HG03045 (cell line): ENCODE results near the gene ZNF423.

Experiments
- ATAC-seq: cut with Tn5 transposase; IDR thresholded peaks from one replicate; pipeline ENCODE4 v1.9.1; 2021; ENCODE audit warnings: mild to moderate bottlenecking, moderate library complexity; ENCODE audit not compliant: unreplicated experiment

The ZNF423 gene

DNA sequence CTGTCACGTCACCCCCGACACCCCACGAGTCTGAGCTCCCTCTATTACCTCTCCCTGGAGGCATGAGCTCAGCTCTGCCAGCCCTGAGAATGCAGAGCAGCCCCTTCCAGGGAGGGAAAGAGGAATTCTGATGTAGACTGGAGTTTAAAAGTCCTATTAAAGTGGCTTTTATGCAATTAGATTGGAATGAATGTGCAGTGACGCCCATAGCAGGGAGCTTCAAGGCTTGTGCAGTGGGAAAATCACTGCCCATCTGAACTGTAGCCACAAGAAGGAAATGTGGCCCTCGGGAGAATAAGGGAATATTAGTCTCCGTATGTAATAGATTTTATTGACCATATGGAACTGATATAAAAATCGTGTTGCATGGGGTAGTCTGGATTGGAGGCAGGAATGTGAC, 66.9 kb downstream of the ZNF423 start:
- ATAC-seq: no peak

DNA sequence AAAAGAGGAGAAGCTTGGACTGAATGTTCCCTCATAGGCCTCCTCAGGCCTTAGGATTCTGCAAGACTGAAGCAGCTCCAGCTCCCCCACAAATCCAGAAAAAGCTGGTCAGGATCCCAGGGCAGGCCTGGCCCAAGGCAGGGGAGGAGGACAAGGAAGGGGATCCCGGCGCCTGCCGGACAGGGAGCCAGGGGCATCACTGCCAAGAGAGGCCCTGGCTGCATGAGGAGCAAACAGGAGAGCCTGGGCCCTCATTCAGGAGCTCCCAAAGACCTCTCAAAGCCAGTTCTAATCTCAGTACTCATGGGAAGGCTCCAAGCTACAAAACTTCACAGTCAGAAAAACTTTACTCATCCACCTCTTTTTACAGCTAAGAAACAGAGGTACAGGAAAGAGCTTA, 67.3 kb downstream of the ZNF423 start:
- ATAC-seq: no peak

DNA sequence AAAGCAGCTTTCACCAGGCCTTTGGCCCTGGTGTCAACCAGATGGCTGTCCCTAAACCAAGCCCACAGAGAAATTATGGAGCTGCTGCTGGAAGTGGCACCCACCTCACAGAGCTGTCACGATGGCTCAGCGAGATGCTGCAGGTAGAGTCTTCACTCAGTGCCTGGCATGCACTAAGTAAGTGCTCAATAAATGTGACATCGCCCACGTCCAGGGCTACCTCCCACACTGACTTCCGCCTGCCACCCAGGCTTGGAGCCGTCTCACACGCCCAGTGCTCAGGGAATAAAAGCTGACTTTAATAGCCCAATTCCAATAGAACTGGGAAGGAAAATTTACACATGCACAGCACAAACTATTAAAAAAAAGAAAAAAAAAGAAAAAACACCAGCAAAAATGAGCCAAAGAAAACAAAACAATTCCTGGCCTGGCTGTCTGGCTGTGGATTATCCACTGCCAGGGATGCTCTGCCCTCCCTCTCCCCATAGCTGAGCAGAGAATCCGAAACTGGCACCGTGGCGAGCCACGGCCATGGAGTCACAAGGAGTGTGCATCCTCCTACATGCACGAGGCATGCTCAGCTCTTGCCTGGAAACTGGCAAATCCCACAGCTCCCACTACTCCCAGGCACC, 68.9 kb downstream of the ZNF423 start:
- ATAC-seq: no peak

DNA sequence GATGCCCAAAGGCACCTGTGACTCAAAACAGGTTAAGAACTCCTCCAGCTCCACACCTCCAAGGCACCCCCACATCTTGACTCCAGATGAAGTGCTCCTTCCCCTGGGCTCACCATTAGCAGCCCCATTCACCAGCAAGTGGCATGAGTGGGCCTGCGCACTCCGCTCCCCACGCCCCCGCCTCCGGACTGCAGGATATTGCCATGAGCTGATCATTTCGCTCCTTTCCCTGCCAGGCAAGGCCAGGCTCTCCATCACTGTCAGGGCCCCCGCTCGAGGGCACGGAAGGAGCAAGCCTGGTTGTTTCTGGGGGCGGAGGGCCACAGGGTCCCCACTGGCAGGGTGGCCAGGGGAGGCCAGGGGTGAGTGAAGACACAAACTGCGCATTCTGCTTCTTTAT, 69.9 kb downstream of the ZNF423 start:
- ATAC-seq: no peak

DNA sequence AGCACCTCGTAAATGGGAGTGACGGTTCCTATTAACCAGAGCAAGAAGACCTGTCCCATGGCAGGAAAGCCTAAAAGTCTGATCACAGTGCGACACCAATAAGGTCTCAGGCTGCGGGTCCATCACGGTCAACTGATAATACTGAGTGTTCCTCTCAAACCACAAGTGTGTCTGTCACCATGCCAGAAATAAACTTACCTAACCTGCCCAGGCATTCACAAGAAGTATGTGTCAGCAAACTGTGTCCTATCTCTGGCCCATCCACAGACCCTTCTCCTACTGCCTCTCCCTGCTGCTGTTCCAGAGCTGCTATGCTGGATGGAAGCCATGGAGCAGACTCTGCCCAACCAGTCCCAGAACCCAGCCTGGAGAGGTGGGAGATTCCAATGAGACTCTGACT, 73.5 kb downstream of the ZNF423 start:
- ATAC-seq: no peak

- ATAC-seq: no peak
These were observed 74.5 kb downstream of the ZNF423 start for GRCh38 chr16:49781401-49781800.

- no peak for ATAC-seq
These were observed 75.5 kb downstream of the ZNF423 start for GRCh38 chr16:49780433-49780832.

DNA sequence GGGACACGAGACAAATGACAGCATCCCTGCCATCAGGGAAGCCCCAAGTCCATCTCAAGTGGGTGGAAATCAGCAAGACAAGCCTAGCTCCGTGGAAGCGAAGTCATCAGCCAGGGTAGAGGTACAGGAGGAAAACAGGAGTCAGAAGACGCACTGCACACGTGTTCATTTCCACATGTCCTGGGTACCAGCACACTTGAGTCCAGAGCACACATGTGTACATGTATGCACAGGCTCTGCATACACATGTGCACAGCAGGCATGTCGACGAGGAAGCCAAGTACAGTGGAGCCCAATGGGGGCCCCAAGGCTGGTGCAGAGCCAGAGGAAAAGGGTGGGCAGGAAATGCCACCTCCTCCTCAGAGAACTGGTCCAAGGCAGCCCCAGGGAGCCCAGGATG, 75.9 kb downstream of the ZNF423 start:
- ATAC-seq: no peak

GRCh38 chr16:49778202-49778930, 77.5 kb downstream of the ZNF423 start:
- no peak for ATAC-seq

GRCh38 chr16:49776734-49777133, 79.2 kb downstream of the ZNF423 start:
- no peak for ATAC-seq

DNA sequence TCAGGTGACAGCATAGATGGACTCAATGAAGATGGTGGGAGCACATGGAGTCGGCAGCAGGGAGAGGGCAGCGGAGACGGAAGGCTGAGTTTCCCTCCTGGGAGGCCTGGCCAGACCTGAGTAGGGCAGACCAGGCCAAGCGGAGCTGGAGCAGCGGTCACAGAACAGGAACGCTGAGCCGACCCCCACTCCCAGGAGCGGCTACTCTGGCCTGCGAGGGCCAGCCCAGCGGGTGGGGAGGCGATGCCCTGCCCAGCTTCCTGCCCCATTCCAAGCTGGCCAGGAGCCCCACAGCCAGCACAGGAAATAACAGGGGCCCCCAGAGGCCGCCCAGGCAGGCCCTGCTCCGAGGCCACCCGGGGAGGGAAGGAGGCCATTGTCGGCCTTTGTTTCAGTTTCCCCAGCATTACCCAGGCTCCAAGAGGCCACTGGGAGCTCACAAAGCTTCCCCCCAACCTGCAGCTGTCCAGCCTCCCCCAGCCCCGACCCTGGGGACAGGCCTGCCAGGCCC, 79.8 kb downstream of the ZNF423 start:
- ATAC-seq: no peak

GRCh38 chr16:49775581-49775980, 80.3 kb downstream of the ZNF423 start:
- ATAC-seq: no peak

- no peak for ATAC-seq
These were observed 80.9 kb downstream of the ZNF423 start for GRCh38 chr16:49775018-49775417.

DNA sequence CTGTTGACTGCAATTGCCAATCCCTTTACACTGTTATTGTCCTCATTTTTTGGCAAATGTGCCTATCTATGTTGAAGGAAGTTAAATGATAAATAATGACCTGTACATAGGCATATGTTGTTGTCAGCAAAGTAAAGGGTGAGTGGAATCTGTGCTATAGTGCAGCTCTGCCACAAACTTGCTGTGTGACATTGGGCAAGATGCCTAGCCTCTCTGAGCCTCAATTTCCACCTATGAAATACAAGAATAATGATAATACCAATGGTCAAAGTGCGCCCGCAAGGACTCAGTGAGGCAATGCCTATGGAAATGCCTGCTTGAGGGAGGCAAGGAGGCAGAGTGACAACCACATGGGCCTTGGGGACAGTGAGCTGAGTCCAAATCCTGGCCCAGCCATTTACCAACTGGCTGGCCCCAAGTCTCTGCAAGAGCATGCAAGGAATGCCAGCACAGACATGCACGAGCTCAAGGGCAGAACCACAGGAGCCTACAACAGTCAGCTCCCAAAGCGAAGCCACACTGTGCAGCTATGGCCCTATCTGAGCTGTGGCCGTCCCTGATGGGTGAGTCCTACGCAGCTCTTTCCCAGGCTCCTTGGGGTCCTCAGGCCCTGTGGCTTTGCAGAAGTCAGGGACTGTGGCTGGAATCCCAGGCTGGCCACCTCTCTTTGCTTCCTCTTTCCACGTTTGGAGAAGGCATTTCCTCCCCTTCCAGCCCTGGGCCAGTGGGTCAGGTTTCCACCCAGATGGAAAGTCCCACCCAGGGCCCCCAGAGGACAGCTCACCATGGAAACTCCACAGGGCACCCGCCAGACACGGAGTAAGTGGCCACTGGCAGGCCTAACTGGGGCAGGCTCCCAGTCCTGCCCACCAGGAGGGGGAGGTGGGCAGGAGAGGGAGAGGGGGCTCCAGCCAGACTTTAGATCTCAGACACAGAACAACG, 82.1 kb downstream of the ZNF423 start:
- ATAC-seq: no peak

DNA sequence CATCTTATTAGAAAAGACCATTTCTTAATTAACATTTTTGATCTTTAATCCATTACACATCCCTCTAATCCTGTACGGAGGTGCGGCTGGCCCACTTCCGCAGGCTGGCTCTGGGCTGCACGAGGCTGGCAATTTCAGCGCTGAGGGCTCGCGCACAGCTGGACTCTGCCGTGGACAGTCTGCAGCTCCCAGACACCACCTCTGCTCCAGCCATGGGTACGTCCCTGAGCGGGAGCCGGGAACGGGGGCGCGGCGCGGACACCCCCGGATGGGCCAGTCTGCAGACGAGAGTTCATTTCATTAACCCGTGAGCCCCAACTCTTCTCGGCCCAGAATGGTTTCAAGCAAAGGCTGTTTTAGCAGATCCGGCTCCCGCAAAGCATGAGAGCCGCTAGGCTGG, 87.9 kb downstream of the ZNF423 start:
- ATAC-seq: no peak

DNA sequence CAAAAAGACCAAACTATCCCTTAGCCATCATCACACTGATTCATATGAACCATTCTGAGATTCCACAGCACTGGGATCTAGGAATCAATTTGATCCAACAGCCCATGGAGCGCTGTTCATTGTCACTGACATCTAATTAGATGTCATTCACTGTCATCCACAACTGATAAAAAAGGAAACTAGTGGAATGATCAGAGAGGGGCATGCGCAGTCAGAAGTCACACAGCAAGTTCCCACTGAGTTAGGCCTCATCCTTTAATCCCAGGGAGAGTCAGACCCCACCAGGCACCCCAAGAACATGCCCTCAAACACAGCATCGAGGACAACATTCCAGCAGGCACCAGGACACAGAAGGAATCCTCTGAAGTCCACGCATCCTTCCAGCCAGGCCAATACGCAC, 88.5 kb downstream of the ZNF423 start:
- no peak for ATAC-seq

DNA sequence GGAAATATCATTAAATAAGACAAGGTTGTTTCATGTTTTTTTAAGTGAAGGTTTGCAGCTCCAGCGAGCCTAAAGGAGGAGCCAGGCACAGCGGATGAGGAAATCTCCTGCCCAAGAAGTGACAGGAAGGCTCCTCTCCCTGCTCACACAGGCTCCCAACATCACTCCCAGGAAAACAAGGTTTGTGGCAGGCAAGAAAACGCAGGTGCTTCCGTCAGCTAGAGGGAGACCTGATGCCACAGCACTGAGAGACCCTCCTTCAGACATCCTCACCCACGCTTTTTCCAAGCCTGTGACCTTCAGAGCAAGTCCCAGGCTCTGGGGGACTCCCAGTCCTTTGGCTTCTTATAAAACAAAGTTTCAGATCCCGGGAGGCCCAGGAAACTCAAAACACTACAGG, 89.7 kb downstream of the ZNF423 start:
- ATAC-seq: no peak

GRCh38 chr16:49763826-49764225, 92.1 kb downstream of the ZNF423 start:
- ATAC-seq: no peak

DNA sequence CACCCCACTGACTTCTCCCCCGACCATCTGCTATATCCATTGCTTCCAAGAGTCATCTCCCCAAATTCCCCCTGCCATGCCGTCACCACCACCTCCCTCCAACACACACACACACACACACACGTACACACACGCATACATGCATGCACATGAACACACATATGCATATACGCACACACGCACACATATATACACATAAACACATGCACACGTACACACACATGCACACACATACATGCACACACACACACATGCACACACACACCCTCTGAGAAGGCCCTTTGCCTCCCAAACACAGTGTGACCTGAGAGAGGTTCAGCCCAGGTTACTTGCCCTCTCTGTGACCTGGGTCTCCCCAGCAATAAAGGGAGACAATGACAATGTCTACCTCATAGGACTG, 95.1 kb downstream of the ZNF423 start:
- no peak for ATAC-seq

GRCh38 chr16:49757559-49758069, 98.3 kb downstream of the ZNF423 start:
- ATAC-seq: no peak
